ENCODE measurements around the gene MCF2L. TPM values are rescaled to one million over a fixed set of nuclear protein-coding genes. Genes with fewer than 3 reads are reported as not detected.
"Not testable (repeated sequence)": the region's sequence is repeated elsewhere in the genome, so short reads cannot be mapped to it uniquely, and the experiment has no call there.

The MCF2L gene
- total RNA-seq, 8 experiments from 2014 or later = 1.2 to 33.9 (median 24.7) TPM

GRCh38 chr13:113052971-113053370 is 84.0 kb downstream of the MCF2L start:
- no peak for ATAC-seq (replicated peaks in 6 of 8)
- H3K4me1 ChIP-seq (replicated peaks in 1 of 2) = no peaks in the 10 kb centered on the region
- in situ Hi-C loops (cut with MboI; ENCODE audit: low pct_unique_long_range_greater_than_20kb in 2 of 9, low sequenced_read_pairs in 9 of 9, unreplicated experiment in 9 of 9) = no loop called here
- H3K27ac ChIP-seq = no peak overlapping the region
- H3K4me3 ChIP-seq = no peak overlapping the region
- WGBS, 10 experiments = 61 to 100% (median 90%) methylated on average over 1 to 10 of the region's 13 CpGs; no CpG with 5 or more reads in 2 of the 10 experiments

DNA sequence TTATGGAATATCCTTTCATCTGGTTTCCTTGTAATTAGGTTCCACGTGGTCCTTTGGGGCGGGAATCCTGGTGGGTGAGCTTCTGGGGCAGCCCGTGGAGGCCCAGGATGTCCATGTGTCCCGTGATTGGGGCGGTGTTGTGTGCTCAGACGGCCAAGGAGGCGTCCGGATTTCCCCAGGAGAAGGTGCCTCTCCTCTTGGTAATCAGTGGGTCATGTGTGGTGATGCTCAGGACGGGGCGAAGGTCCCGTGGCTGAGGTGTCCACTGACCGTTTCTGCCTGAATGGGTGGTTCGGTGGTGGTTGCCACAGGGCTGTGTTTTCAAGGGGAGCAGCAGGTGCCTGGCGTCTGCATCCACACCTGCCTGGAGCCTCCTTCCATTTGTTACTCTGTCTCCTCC is 84.4 kb downstream of the MCF2L start:
- no peak overlapping the region for H3K27ac ChIP-seq
- WGBS, 10 experiments = 33 to 90% (median 67%) methylated on average over 1 to 7 of the region's 14 CpGs; no CpG with 5 or more reads in 3 of the 10 experiments
- no peak overlapping the region for H3K4me3 ChIP-seq
- no peaks in the 10 kb centered on the region for H3K4me1 ChIP-seq (replicated peaks in 1 of 2)
- ATAC-seq (replicated peaks in 6 of 8) = no peak
- in situ Hi-C loops (cut with MboI; ENCODE audit: low pct_unique_long_range_greater_than_20kb in 2 of 9, low sequenced_read_pairs in 9 of 9, unreplicated experiment in 9 of 9) = no loop called here

GRCh38 chr13:113053801-113054604 is 85.0 kb downstream of the MCF2L start:
- Histone ChIP-seq H3K4me1 (replicated peaks in 1 of 2) (no peaks in the 10 kb centered on the region), H3K4me3 (no peak overlapping the region), H3K27ac (no peak overlapping the region)
- ATAC-seq (replicated peaks in 6 of 8) = no peak
- 0 to 90% (median 77%) methylated on average over 1 to 17 of the region's 31 CpGs; no CpG with 5 or more reads in 3 of the 10 experiments for WGBS, 10 experiments
- in situ Hi-C loops (cut with MboI; ENCODE audit: low pct_unique_long_range_greater_than_20kb in 2 of 9, low sequenced_read_pairs in 9 of 9, unreplicated experiment in 9 of 9) = no loop called here

DNA sequence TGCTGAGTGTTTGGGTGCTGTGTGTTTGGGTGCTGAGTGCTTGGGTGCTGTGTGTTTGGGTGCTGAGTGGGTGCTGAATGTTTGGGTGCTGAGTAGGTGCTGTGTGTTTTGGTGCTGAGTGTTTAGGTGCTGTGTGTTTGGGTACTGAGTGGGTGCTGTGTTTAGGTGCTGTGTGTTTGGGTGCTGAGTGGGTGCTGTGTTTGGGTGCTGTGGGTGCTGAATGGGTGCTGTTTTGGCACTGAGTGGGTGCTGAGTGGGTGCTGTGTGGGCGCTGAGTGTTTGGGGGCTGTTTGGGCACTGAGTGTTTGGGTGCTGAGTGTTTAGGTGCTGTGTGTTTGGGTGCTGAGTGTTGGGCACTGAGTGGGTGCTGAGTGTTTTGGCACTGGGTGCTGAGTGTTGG is 88.1 kb downstream of the MCF2L start:
- in situ Hi-C loops (cut with MboI; ENCODE audit: low pct_unique_long_range_greater_than_20kb in 2 of 9, low sequenced_read_pairs in 9 of 9, unreplicated experiment in 9 of 9) = no loop called here
- 40 to 100% methylated on average over 1 of the region's 1 CpG; no CpG with 5 or more reads in 8 of the 10 experiments for WGBS, 10 experiments
- no peaks in the 10 kb centered on the region for H3K4me1 ChIP-seq (replicated peaks in 1 of 2)
- H3K27ac ChIP-seq = no peak overlapping the region
- no peak overlapping the region for H3K4me3 ChIP-seq
- no peak for ATAC-seq (replicated peaks in 6 of 8)

GRCh38 chr13:113057559-113057958 is 88.5 kb downstream of the MCF2L start:
- ATAC-seq (replicated peaks in 6 of 8); in situ Hi-C loops (cut with MboI; ENCODE audit: low pct_unique_long_range_greater_than_20kb in 2 of 9, low sequenced_read_pairs in 9 of 9, unreplicated experiment in 9 of 9); H3K4me1 ChIP-seq (replicated peaks in 1 of 2); H3K27ac ChIP-seq; H3K4me3 ChIP-seq: not testable (repeated sequence)
- WGBS, 10 experiments = 80 to 100% (median 83%) methylated on average over 1 to 3 of the region's 3 CpGs; no CpG with 5 or more reads in 7 of the 10 experiments

DNA sequence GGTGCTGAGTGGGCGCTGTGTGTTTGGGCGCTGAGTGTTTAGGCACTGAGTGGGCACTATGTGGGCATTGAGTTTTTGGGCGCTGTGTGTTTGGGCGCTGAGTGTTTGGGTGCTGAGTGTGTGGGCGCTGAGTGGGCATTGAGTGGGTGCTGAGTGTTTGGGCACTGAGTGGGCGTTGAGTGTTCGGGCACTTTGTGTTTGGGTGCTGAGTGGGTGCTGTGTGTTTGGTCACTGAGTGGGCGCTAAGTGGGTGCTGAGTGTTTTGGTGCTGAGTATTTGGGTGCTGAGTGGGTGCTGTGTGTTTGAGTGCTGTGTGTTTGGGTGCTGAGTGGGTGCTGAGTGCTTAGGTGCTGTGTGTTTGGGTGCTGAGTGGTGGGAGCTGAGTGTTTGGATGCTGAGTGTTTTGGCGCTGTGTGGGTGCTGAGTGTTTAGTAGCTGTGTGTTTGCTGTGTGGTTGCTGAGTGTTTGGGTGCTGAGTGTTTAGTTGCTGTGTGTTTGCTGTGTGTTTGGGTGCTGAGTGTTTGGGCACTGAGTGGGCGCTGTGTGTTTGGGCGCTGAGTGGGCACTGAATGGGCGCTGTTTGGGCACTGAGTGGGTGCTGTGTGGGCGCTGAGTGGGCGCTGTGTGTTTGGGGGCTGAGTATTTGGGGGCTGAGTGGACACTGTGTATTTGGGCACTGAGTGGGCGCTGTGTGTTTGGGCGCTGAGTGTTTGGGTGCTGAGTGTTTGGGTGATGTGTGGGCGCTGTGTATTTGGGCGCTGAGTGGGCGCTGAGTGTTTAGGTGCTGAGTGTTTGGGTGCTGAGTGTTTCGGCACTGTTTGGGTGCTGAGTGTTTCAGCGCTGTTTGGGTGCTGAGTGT is 89.3 kb downstream of the MCF2L start:
- no peak overlapping the region for H3K27ac ChIP-seq
- H3K4me3 ChIP-seq = no peak overlapping the region
- H3K4me1 ChIP-seq (replicated peaks in 1 of 2) = no peaks in the 10 kb centered on the region
- no peak for ATAC-seq (replicated peaks in 6 of 8)
- in situ Hi-C loops (cut with MboI; ENCODE audit: low pct_unique_long_range_greater_than_20kb in 2 of 9, low sequenced_read_pairs in 9 of 9, unreplicated experiment in 9 of 9) = no loop called here
- WGBS, 10 experiments = 40 to 93% (median 86%) methylated on average over 2 to 17 of the region's 21 CpGs; no CpG with 5 or more reads in 3 of the 10 experiments

DNA sequence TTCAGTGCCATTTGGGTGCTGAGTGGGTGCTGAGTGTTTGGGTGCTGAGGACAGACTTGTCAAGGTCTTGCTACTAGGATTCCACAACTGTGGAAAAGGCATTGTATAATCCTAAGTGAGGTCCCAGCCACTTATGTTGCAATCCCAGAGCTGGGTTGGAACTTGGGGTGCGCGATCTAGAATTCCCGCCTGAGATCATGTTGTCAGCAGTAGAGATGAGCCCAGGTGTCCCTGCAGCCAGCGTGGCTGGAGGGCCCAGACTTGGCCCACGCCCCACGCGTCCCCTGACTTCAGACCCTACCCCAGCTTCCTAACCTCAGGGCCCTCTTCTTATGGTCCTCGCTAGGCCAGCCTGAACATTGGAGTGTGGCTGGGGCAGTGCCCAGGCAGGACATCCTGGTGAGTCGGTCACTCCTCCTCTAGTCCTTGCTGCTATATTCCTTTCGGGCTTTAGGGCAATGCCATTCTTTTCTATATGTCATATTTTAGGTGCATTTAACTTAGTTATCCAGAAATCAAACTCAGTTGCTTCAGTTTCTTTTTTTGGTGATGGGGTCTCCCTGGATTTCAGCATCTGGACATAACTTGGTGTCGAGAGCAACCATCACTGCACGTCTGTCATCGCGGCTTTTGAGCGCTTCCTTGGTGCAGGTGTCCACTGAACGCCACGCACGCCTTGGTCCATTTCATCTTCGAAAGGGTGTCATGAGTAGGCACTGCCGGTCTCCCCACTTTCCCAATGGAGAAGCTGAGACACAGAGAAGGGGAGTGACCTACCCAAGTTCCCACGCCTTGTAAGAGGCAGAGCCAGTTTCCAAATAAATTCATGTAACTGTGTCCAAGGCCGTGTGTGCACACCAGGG is 90.2 kb downstream of the MCF2L start:
- Histone ChIP-seq H3K4me3 (no peak overlapping the region), H3K4me1 (replicated peaks in 1 of 2) (no peaks in the 10 kb centered on the region), H3K27ac (no peak overlapping the region)
- WGBS, 10 experiments = 26 to 100% (median 83%) methylated on average over 1 to 6 of the region's 22 CpGs; no CpG with 5 or more reads in 3 of the 10 experiments
- ATAC-seq (replicated peaks in 6 of 8) = no peak
- in situ Hi-C loops (cut with MboI; ENCODE audit: low pct_unique_long_range_greater_than_20kb in 2 of 9, low sequenced_read_pairs in 9 of 9, unreplicated experiment in 9 of 9) = no loop called here

- no peak for ATAC-seq (replicated peaks in 6 of 8)
- H3K27ac ChIP-seq = no peak overlapping the region
Observed at GRCh38 chr13:113059891-113060290, 90.9 kb downstream of the MCF2L start.

GRCh38 chr13:113060557-113061270 is 91.7 kb downstream of the MCF2L start:
- no peak overlapping the region for H3K4me3 ChIP-seq
- no peak for ATAC-seq (replicated peaks in 6 of 8)
- WGBS, 10 experiments = 67 to 68% methylated on average over 6 to 12 of the region's 34 CpGs; no CpG with 5 or more reads in 8 of the 10 experiments
- in situ Hi-C loops (cut with MboI; ENCODE audit: low pct_unique_long_range_greater_than_20kb in 2 of 9, low sequenced_read_pairs in 9 of 9, unreplicated experiment in 9 of 9) = no loop called here
- no peak overlapping the region for H3K27ac ChIP-seq
- no peaks in the 10 kb centered on the region for H3K4me1 ChIP-seq (replicated peaks in 1 of 2)

More at GRCh38 chr13:113059891-113060290, 90.9 kb downstream of the MCF2L start:
- no peaks in the 10 kb centered on the region for H3K4me1 ChIP-seq (replicated peaks in 1 of 2)
- H3K4me3 ChIP-seq = no peak overlapping the region
- in situ Hi-C loops (cut with MboI; ENCODE audit: low pct_unique_long_range_greater_than_20kb in 2 of 9, low sequenced_read_pairs in 9 of 9, unreplicated experiment in 9 of 9) = no loop called here
- 37 to 90% (median 59%) methylated on average over 2 to 10 of the region's 15 CpGs; no CpG with 5 or more reads in 2 of the 10 experiments for WGBS, 10 experiments

GRCh38 chr13:113061271-113061625 is 92.2 kb downstream of the MCF2L start:
- Histone ChIP-seq H3K27ac (no peak overlapping the region), H3K4me3 (no peak overlapping the region), H3K4me1 (replicated peaks in 1 of 2) (no peaks in the 10 kb centered on the region)
- ATAC-seq (replicated peaks in 6 of 8) = peak in 2 of 8 experiments; percentile 7 to 12
- in situ Hi-C loops (cut with MboI; ENCODE audit: low pct_unique_long_range_greater_than_20kb in 2 of 9, low sequenced_read_pairs in 9 of 9, unreplicated experiment in 9 of 9) = no loop called here
- 100% methylated on average over 1 of the region's 9 CpGs; no CpG with 5 or more reads in 8 of the 10 experiments for WGBS, 10 experiments

- H3K4me1 ChIP-seq (replicated peaks in 1 of 2) = no peaks in the 10 kb centered on the region
- no peak for ATAC-seq (replicated peaks in 6 of 8)
- H3K27ac ChIP-seq = no peak overlapping the region
- in situ Hi-C loops (cut with MboI; ENCODE audit: low pct_unique_long_range_greater_than_20kb in 2 of 9, low sequenced_read_pairs in 9 of 9, unreplicated experiment in 9 of 9) = no loop called here
- H3K4me3 ChIP-seq = no peak overlapping the region
- 53 to 68% methylated on average over 4 of the region's 14 CpGs; no CpG with 5 or more reads in 8 of the 10 experiments for WGBS, 10 experiments
Observed at GRCh38 chr13:113061796-113062425, 92.9 kb downstream of the MCF2L start.

DNA sequence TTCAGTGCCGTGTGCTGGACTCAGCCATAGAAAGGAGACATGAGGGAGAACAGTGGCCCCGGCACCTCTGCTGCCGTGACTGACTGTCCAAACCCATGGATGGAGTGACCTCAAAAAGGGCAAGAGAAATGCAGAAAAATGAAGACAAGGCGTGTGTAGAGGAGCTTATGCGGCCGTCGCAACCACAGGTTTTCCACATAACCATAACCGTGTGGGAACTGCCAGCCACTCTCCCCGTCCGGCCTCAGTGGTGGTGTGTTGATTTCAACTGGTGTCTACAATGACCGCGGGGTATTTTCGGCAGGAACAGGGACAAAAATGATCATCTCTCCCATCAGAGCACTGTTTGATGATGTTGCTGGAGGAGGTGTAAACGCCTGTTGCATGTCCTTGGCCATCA is 93.7 kb downstream of the MCF2L start:
- WGBS, 10 experiments = 67 to 89% (median 87%) methylated on average over 1 to 3 of the region's 14 CpGs; no CpG with 5 or more reads in 7 of the 10 experiments
- no peak overlapping the region for H3K4me3 ChIP-seq
- in situ Hi-C loops (cut with MboI; ENCODE audit: low pct_unique_long_range_greater_than_20kb in 2 of 9, low sequenced_read_pairs in 9 of 9, unreplicated experiment in 9 of 9) = no loop called here
- H3K27ac ChIP-seq = no peak overlapping the region
- no peaks in the 10 kb centered on the region for H3K4me1 ChIP-seq (replicated peaks in 1 of 2)
- no peak for ATAC-seq (replicated peaks in 6 of 8)

Data from motor neuron (in vitro differentiated cells).